MCF 10A (cell line): ENCODE measurements around the gene ATP5F1A. TPM values are rescaled to one million over a fixed set of nuclear protein-coding genes. Genes with fewer than 3 reads are reported as not detected.

Source experiments
- BruUV-seq: library from RNA; stranded (reverse); fragments of 400-500 nt; replicated peaks from 2 replicates; lab custom pipeline; 2021; lab: Mats Ljungman, UMichigan
- CTCF ChIA-PET: fragments of 300-600 bp; sonication (Branson Sonifier 250); formaldehyde crosslinking; extraction: SDS; loops from one replicate; lab custom pipeline; 2021; ENCODE audit warnings: antibody characterized with exemption, inconsistent platforms; lab: Yijun Ruan, JAX
- POLR2A ChIA-PET: fragments of 300-600, 350-650 bp; sonication (Branson Sonifier 250); formaldehyde crosslinking; extraction: SDS; loops from one replicate; lab custom pipeline; 2020; ENCODE audit warnings: antibody characterized with exemption, inconsistent platforms; lab: Yijun Ruan, JAX
- DNase-seq: peaks from one replicate; pipeline ENCODE4 v3.0.0-alpha.2; 2018; ENCODE audit not compliant: unreplicated experiment
- H3K27ac Mint-ChIP-seq: one replicate; pipeline ENCODE4 v1.8.0; 2022; ENCODE audit warnings: mild to moderate bottlenecking, low read depth, mixed read lengths; ENCODE audit not compliant: unreplicated experiment
- H3K27me3 Mint-ChIP-seq: one replicate; pipeline ENCODE4 v1.8.0; 2022; ENCODE audit warnings: mixed read lengths; ENCODE audit not compliant: insufficient read depth, unreplicated experiment
- H3K36me3 Mint-ChIP-seq: one replicate; pipeline ENCODE4 v1.8.0; 2022; ENCODE audit warnings: mild to moderate bottlenecking, moderate library complexity, mixed read lengths; ENCODE audit not compliant: insufficient read depth, unreplicated experiment
- H3K4me1 Mint-ChIP-seq: one replicate; pipeline ENCODE4 v1.8.0; 2022; ENCODE audit warnings: mixed read lengths; ENCODE audit not compliant: insufficient read depth, unreplicated experiment
- H3K4me3 Mint-ChIP-seq: one replicate; pipeline ENCODE4 v1.8.0; 2022; ENCODE audit warnings: mild to moderate bottlenecking, moderate library complexity, mixed read lengths; ENCODE audit not compliant: unreplicated experiment
- H3K9me3 Mint-ChIP-seq: one replicate; pipeline ENCODE4 v1.8.0; 2022; ENCODE audit warnings: mixed read lengths; ENCODE audit not compliant: unreplicated experiment
- intact Hi-C: fragments of 100-400 bp; cut with micrococcal nuclease; formaldehyde crosslinking; loops from 2 replicates; pipeline ENCODE4 v1.14.1; 2022
- total RNA-seq: library from RNA; stranded (reverse); gene quantifications from 2 replicates; pipeline ENCODE4 v1.2.3, GENCODE V29; 2022
- TF ChIP-seq, protein P1 (sequence below): fragments of 200-600 bp; IDR thresholded peaks from one replicate; pipeline ENCODE4 v1.8.0; 2022; ENCODE audit warnings: antibody characterized with exemption, mild to moderate bottlenecking; ENCODE audit not compliant: unreplicated experiment

The ATP5F1A gene
- total RNA-seq, 1 experiment from 2014 or later = 458 TPM

DNA sequence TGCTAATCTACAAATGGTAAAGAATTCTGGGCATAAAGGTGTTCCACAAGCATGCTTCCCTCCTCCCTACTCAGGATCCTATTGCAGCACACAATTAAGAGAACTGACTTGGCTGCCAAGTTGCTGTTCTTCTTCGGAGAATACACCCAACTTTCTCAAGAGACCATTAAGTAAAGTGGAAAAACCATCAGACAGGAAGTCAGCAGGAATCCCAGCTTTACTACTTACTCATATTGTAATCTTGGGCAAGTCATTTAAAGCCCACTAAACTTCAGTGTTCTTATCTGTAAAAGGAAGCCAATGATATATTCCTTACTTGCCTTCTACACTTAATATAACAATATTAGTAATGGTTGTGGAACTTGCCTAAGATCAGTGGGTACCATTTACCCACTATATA, 63.9 kb downstream of the ATP5F1A start:
- no peaks in the 10 kb centered on the region for H3K9me3 Mint-ChIP-seq
- no peak overlapping the region for H3K27ac Mint-ChIP-seq
- BruUV-seq = no TSS peak
- peaks cover 45% of the 10 kb centered on the region for H3K36me3 Mint-ChIP-seq
- H3K4me3 Mint-ChIP-seq = no peak overlapping the region
- peaks cover 6% of the 10 kb centered on the region for H3K4me1 Mint-ChIP-seq
- DNase-seq = no peak
- H3K27me3 Mint-ChIP-seq = no peaks in the 10 kb centered on the region
- ChIA-PET CTCF (interaction anchor here (0.6 to 2.2 kb wide), 5 partner anchors 15 to 39 kb away, joined by 3 to 10 read pairs (median 3); no protein-coding TSS in a partner anchor), POLR2A (interaction anchor here (1.2 to 1.7 kb wide), 5 partner anchors 16 to 63 kb away, joined by 3 to 10 read pairs (median 4); partner anchors contain the start of gene ATP5F1A)
- intact Hi-C loops = no loop called here
- TF ChIP-seq, protein P1, sequence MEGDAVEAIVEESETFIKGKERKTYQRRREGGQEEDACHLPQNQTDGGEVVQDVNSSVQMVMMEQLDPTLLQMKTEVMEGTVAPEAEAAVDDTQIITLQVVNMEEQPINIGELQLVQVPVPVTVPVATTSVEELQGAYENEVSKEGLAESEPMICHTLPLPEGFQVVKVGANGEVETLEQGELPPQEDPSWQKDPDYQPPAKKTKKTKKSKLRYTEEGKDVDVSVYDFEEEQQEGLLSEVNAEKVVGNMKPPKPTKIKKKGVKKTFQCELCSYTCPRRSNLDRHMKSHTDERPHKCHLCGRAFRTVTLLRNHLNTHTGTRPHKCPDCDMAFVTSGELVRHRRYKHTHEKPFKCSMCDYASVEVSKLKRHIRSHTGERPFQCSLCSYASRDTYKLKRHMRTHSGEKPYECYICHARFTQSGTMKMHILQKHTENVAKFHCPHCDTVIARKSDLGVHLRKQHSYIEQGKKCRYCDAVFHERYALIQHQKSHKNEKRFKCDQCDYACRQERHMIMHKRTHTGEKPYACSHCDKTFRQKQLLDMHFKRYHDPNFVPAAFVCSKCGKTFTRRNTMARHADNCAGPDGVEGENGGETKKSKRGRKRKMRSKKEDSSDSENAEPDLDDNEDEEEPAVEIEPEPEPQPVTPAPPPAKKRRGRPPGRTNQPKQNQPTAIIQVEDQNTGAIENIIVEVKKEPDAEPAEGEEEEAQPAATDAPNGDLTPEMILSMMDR = no peak

- no peaks in the 10 kb centered on the region for H3K9me3 Mint-ChIP-seq
- TF ChIP-seq, protein P1 = no peak
- CTCF ChIA-PET = no interaction called here
- H3K4me1 Mint-ChIP-seq = peaks cover 6% of the 10 kb centered on the region
- H3K27ac Mint-ChIP-seq = no peak overlapping the region
- intact Hi-C loops = no loop called here
- H3K27me3 Mint-ChIP-seq = no peaks in the 10 kb centered on the region
- H3K4me3 Mint-ChIP-seq = no peak overlapping the region
- no peak for DNase-seq
- H3K36me3 Mint-ChIP-seq = peaks cover 29% of the 10 kb centered on the region
- no TSS peak for BruUV-seq
- POLR2A ChIA-PET = no interaction called here
Observed at GRCh38 chr18:46031741-46032140, 66.4 kb downstream of the ATP5F1A start.

Other genes with a start within 250 kb of the ATP5F1A start
- 19.4 and 25.7 TPM in 2 replicates for gene EPG5, start 131.0 kb downstream of the ATP5F1A start, total RNA-seq
- gene PSTPIP2, start 26.0 kb downstream of the ATP5F1A start, total RNA-seq = 27.8 and 27.9 TPM in 2 replicates
- 14.9 and 21.6 TPM in 2 replicates for gene HAUS1, start 6.1 kb upstream of the ATP5F1A start, total RNA-seq